ENCODE results near the gene POLR3GL. TPM values are rescaled to one million over a fixed set of nuclear protein-coding genes. Genes with fewer than 3 reads are reported as not detected.

POLR3GL gene
- polyA plus RNA-seq, 1 donor from 2014 or later, result 38.6 TPM

DNA sequence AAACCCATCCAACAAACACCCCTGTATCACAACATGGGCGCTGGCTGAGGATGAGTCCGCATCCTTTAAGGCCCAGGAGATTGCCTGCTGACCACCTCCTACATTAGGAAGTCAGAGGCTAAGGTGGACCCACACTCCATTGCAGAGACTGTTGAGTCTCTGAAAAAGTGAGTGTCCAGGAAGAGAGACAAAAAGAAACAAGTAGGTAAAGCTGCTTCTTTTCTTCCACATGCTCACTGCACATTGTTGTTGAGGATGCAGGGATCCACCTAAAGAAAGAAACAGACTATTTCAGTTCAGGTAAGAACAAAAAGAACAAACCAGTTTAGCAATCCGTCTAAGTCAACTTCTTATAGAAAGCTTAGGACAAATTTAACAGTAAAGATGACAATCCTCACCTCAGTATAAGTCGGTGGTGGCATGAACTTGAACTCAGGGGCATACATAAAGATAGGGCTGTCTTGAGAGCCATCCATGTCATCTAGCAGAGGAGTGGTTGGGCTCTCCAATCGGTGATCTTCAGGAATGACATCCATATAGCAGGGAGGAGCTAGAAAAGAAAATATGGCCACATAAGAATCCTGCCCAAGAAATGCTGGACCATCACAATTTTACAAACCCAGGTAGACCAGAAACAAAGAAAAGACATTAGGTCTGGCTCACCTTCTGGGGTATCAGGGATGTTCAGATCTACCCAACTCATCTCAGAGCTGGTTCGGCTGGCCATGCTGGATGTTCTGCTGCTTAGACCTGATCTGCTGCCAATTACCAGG, 29.3 kb downstream of the POLR3GL start:
- no peaks in the 10 kb centered on the region for H3K9me2 ChIP-seq (ENCODE audit: insufficient read depth, low read length)
- no peaks in the 10 kb centered on the region for H3K9me3 ChIP-seq (ENCODE audit: low read length)
- no peak overlapping the region for H2AFZ ChIP-seq (ENCODE audit: low read depth, low read length)
- H3K27ac ChIP-seq (ENCODE audit: low read length), result peak overlapping the region; percentile 85
- peaks cover 3% of the 10 kb centered on the region for H3F3A ChIP-seq (ENCODE audit: insufficient read depth, low read length, poor library complexity, severe bottlenecking)
- peaks cover 65% of the 10 kb centered on the region for H3K79me2 ChIP-seq (replicated peaks; ENCODE audit: insufficient read depth, low read length)
- TF ChIP-seq EP300 (conservative IDR thresholded peaks at IDR 0.05; ENCODE audit: poor library complexity, severe bottlenecking) (no peak), MXI1 (conservative IDR thresholded peaks at IDR 0.05; ENCODE audit: poor library complexity, severe bottlenecking) (no peak), EZH2 (IDR thresholded peaks at IDR 0.05; ENCODE audit: borderline replicate concordance, insufficient read depth, low read length, poor library complexity, severe bottlenecking) (no peak), POLR2AphosphoS5 (IDR thresholded peaks at IDR 0.05) (no peak), SMC3 (conservative IDR thresholded peaks at IDR 0.05; ENCODE audit: poor library complexity) (no peak), RAD21 (conservative IDR thresholded peaks at IDR 0.05) (no peak), TAF1 (IDR thresholded peaks at IDR 0.05; ENCODE audit: low read depth) (no peak)
- TF ChIP-seq, protein P1, sequence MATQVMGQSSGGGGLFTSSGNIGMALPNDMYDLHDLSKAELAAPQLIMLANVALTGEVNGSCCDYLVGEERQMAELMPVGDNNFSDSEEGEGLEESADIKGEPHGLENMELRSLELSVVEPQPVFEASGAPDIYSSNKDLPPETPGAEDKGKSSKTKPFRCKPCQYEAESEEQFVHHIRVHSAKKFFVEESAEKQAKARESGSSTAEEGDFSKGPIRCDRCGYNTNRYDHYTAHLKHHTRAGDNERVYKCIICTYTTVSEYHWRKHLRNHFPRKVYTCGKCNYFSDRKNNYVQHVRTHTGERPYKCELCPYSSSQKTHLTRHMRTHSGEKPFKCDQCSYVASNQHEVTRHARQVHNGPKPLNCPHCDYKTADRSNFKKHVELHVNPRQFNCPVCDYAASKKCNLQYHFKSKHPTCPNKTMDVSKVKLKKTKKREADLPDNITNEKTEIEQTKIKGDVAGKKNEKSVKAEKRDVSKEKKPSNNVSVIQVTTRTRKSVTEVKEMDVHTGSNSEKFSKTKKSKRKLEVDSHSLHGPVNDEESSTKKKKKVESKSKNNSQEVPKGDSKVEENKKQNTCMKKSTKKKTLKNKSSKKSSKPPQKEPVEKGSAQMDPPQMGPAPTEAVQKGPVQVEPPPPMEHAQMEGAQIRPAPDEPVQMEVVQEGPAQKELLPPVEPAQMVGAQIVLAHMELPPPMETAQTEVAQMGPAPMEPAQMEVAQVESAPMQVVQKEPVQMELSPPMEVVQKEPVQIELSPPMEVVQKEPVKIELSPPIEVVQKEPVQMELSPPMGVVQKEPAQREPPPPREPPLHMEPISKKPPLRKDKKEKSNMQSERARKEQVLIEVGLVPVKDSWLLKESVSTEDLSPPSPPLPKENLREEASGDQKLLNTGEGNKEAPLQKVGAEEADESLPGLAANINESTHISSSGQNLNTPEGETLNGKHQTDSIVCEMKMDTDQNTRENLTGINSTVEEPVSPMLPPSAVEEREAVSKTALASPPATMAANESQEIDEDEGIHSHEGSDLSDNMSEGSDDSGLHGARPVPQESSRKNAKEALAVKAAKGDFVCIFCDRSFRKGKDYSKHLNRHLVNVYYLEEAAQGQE (IDR thresholded peaks at IDR 0.05; ENCODE audit: borderline replicate concordance), result no peak
- TF ChIP-seq, protein P2, sequence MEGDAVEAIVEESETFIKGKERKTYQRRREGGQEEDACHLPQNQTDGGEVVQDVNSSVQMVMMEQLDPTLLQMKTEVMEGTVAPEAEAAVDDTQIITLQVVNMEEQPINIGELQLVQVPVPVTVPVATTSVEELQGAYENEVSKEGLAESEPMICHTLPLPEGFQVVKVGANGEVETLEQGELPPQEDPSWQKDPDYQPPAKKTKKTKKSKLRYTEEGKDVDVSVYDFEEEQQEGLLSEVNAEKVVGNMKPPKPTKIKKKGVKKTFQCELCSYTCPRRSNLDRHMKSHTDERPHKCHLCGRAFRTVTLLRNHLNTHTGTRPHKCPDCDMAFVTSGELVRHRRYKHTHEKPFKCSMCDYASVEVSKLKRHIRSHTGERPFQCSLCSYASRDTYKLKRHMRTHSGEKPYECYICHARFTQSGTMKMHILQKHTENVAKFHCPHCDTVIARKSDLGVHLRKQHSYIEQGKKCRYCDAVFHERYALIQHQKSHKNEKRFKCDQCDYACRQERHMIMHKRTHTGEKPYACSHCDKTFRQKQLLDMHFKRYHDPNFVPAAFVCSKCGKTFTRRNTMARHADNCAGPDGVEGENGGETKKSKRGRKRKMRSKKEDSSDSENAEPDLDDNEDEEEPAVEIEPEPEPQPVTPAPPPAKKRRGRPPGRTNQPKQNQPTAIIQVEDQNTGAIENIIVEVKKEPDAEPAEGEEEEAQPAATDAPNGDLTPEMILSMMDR (IDR thresholded peaks at IDR 0.05; ENCODE audit: poor library complexity, severe bottlenecking), result no peak
- H4K20me1 ChIP-seq (ENCODE audit: insufficient read depth), result peaks cover 52% of the 10 kb centered on the region
- peak overlapping the region; percentile 79 for H3K4me3 ChIP-seq (ENCODE audit: low read length)
- H3K27me3 ChIP-seq (ENCODE audit: insufficient read depth, low read depth, low read length), result no peaks in the 10 kb centered on the region
- peak overlapping the region; percentile 76 for H3K9ac ChIP-seq (ENCODE audit: low read length)
- peak overlapping the region; percentile 100 for H3K4me2 ChIP-seq (ENCODE audit: low read length)
- H3K36me3 ChIP-seq (ENCODE audit: insufficient read depth, low read length), result peaks cover 29% of the 10 kb centered on the region

DNA sequence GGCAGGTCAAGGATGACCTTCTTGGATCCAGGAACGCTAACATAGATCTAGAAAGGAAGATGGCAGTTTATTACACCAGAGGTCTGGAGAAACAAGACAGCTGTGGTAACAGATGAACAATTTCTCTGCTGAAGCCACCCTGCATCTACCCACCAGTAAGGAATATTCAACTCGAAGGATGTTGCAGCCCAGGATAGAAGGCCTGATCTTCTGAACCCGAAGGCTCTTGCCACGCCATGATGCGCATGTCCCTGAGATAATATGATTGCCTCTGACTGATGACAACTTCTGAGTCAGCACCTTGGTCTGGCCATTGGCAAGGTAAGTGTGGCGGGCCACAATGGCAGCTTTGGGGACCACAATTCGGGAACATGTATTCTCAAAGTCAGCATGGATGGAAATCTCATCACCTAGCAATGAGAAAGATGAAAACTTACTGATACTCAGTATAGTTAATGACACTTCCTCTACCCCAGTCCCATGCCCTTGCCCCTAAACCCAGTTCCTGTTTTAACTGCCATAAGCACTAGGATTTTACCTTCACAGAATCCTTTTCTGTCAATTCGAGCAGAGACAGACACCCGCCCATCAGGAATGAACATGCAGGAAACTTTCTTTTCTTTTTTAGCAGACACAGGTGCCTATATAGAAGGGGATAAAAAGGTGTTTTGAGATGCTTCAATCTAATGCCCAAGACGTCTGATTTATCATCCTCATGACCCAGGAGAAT, 30.1 kb downstream of the POLR3GL start:
- Histone ChIP-seq H3K9me3 (ENCODE audit: low read length) (no peaks in the 10 kb centered on the region), H3K9ac (ENCODE audit: low read length) (peak overlapping the region; percentile 76), H3K27ac (ENCODE audit: low read length) (peak overlapping the region; percentile 85), H3K4me3 (ENCODE audit: low read length) (peak overlapping the region; percentile 79), H3K4me2 (ENCODE audit: low read length) (peak overlapping the region; percentile 100), H3K36me3 (ENCODE audit: insufficient read depth, low read length) (peaks cover 29% of the 10 kb centered on the region), H3K79me2 (replicated peaks; ENCODE audit: insufficient read depth, low read length) (peaks cover 65% of the 10 kb centered on the region), H3F3A (ENCODE audit: insufficient read depth, low read length, poor library complexity, severe bottlenecking) (peaks cover 3% of the 10 kb centered on the region), H3K27me3 (ENCODE audit: insufficient read depth, low read depth, low read length) (no peaks in the 10 kb centered on the region), H4K20me1 (ENCODE audit: insufficient read depth) (peaks cover 52% of the 10 kb centered on the region), H3K9me2 (ENCODE audit: insufficient read depth, low read length) (no peaks in the 10 kb centered on the region), H2AFZ (ENCODE audit: low read depth, low read length) (no peak overlapping the region)
- TF ChIP-seq SMC3 (conservative IDR thresholded peaks at IDR 0.05; ENCODE audit: poor library complexity), result no peak
- TF ChIP-seq EP300 (conservative IDR thresholded peaks at IDR 0.05; ENCODE audit: poor library complexity, severe bottlenecking), result no peak
- TF ChIP-seq EZH2 (IDR thresholded peaks at IDR 0.05; ENCODE audit: borderline replicate concordance, insufficient read depth, low read length, poor library complexity, severe bottlenecking), result no peak
- TF ChIP-seq, protein P2 (IDR thresholded peaks at IDR 0.05; ENCODE audit: poor library complexity, severe bottlenecking), result no peak
- TF ChIP-seq RAD21 (conservative IDR thresholded peaks at IDR 0.05), result no peak
- TF ChIP-seq, protein P1 (IDR thresholded peaks at IDR 0.05; ENCODE audit: borderline replicate concordance), result no peak
- no peak for TF ChIP-seq TAF1 (IDR thresholded peaks at IDR 0.05; ENCODE audit: low read depth)
- TF ChIP-seq MXI1 (conservative IDR thresholded peaks at IDR 0.05; ENCODE audit: poor library complexity, severe bottlenecking), result peak; percentile 13
